ENCODE results near the gene TMEM174.

TMEM174 gene

GRCh38 chr5:73176250-73176649, 3.3 kb downstream of the TMEM174 start:
- H3K4me3 ChIP-seq (ENCODE audit: low read depth, low read length), result no peak overlapping the region
- no peak for TF ChIP-seq CTCF (IDR thresholded peaks at IDR 0.05; ENCODE audit: control insufficient read depth, extremely low read depth, insufficient read depth)
- DNase-seq (ENCODE audit: low read depth), result no peak

GRCh38 chr5:73178265-73178664, 5.3 kb downstream of the TMEM174 start:
- no peak overlapping the region for H3K4me3 ChIP-seq (ENCODE audit: low read depth, low read length)
- no peak for DNase-seq (ENCODE audit: low read depth)
- no peak for TF ChIP-seq CTCF (IDR thresholded peaks at IDR 0.05; ENCODE audit: control insufficient read depth, extremely low read depth, insufficient read depth)

GRCh38 chr5:73179730-73180129, 6.7 kb downstream of the TMEM174 start:
- no peak for TF ChIP-seq CTCF (IDR thresholded peaks at IDR 0.05; ENCODE audit: control insufficient read depth, extremely low read depth, insufficient read depth)
- DNase-seq (ENCODE audit: low read depth), result no peak
- no peak overlapping the region for H3K4me3 ChIP-seq (ENCODE audit: low read depth, low read length)

GRCh38 chr5:73180566-73180965, 7.6 kb downstream of the TMEM174 start:
- no peak overlapping the region for H3K4me3 ChIP-seq (ENCODE audit: low read depth, low read length)
- TF ChIP-seq CTCF (IDR thresholded peaks at IDR 0.05; ENCODE audit: control insufficient read depth, extremely low read depth, insufficient read depth), result no peak
- DNase-seq (ENCODE audit: low read depth), result no peak

- H3K4me3 ChIP-seq (ENCODE audit: low read depth, low read length), result no peak overlapping the region
- DNase-seq (ENCODE audit: low read depth), result no peak
- no peak for TF ChIP-seq CTCF (IDR thresholded peaks at IDR 0.05; ENCODE audit: control insufficient read depth, extremely low read depth, insufficient read depth)
These were observed 9.3 kb downstream of the TMEM174 start for GRCh38 chr5:73182307-73182706.

GRCh38 chr5:73183000-73183399, 10.0 kb downstream of the TMEM174 start:
- no peak for DNase-seq (ENCODE audit: low read depth)
- H3K4me3 ChIP-seq (ENCODE audit: low read depth, low read length), result no peak overlapping the region
- no peak for TF ChIP-seq CTCF (IDR thresholded peaks at IDR 0.05; ENCODE audit: control insufficient read depth, extremely low read depth, insufficient read depth)

- H3K4me3 ChIP-seq (ENCODE audit: low read depth, low read length), result no peak overlapping the region
- no peak for DNase-seq (ENCODE audit: low read depth)
- TF ChIP-seq CTCF (IDR thresholded peaks at IDR 0.05; ENCODE audit: control insufficient read depth, extremely low read depth, insufficient read depth), result no peak
These were observed 10.5 kb downstream of the TMEM174 start for GRCh38 chr5:73183481-73183891.

Measured in LNCaP clone FGC (cell line).